Measurements from ENCODE around the gene LRCH4.

LRCH4 gene

GRCh38 chr7:100585511-100586265 lies at the start of gene LRCH4:
LRCH4 (minus strand) TSS chr7:100586129; CDS start chr7:100586100, 29 bp downstream.
- peak within 1 kb of the TSS; percentile 94 for H3K4me3 ChIP-seq (replicated peaks in 1 of 2; ENCODE audit: low read depth in 2 of 2, low read length in 2 of 2)
- TF ChIP-seq CTCF (IDR thresholded peaks at IDR 0.05; ENCODE audit: low read depth, low read length): no peak
- peak in 1 of 2 donors; percentile 55 for DNase-seq (ENCODE audit: low read depth in 2 of 2)

GRCh38 chr7:100632951-100633717 lies 47.2 kb upstream of the LRCH4 start:
- TF ChIP-seq CTCF (IDR thresholded peaks at IDR 0.05; ENCODE audit: low read depth, low read length): peak; percentile 35
- DNase-seq (ENCODE audit: low read depth in 2 of 2): peak; percentile 23 to 27
- H3K4me3 ChIP-seq (replicated peaks in 1 of 2; ENCODE audit: low read depth in 2 of 2, low read length in 2 of 2): peak overlapping the region; percentile 33 to 45

GRCh38 chr7:100630066-100630465 lies 44.1 kb upstream of the LRCH4 start:
- no peak for DNase-seq (ENCODE audit: low read depth in 2 of 2)
- no peak overlapping the region for H3K4me3 ChIP-seq (replicated peaks in 1 of 2; ENCODE audit: low read depth in 2 of 2, low read length in 2 of 2)
- no peak for TF ChIP-seq CTCF (IDR thresholded peaks at IDR 0.05; ENCODE audit: low read depth, low read length)

- H3K4me3 ChIP-seq (replicated peaks in 1 of 2; ENCODE audit: low read depth in 2 of 2, low read length in 2 of 2): no peak overlapping the region
- peak; percentile 43 for TF ChIP-seq CTCF (IDR thresholded peaks at IDR 0.05; ENCODE audit: low read depth, low read length)
- DNase-seq (ENCODE audit: low read depth in 2 of 2): peak in 1 of 2 donors; percentile 23
Observed at GRCh38 chr7:100629117-100629716, 43.3 kb upstream of the LRCH4 start.

GRCh38 chr7:100627238-100627549 lies 41.3 kb upstream of the LRCH4 start:
- no peak overlapping the region for H3K4me3 ChIP-seq (replicated peaks in 1 of 2; ENCODE audit: low read depth in 2 of 2, low read length in 2 of 2)
- no peak for DNase-seq (ENCODE audit: low read depth in 2 of 2)
- no peak for TF ChIP-seq CTCF (IDR thresholded peaks at IDR 0.05; ENCODE audit: low read depth, low read length)

- peak; percentile 85 to 88 for DNase-seq (ENCODE audit: low read depth in 2 of 2)
- peak overlapping the region in 1 of 2 donors; percentile 36 for H3K4me3 ChIP-seq (replicated peaks in 1 of 2; ENCODE audit: low read depth in 2 of 2, low read length in 2 of 2)
- TF ChIP-seq CTCF (IDR thresholded peaks at IDR 0.05; ENCODE audit: low read depth, low read length): no peak
Observed at GRCh38 chr7:100626530-100627237, 40.8 kb upstream of the LRCH4 start.
